Stomach (tissue), 9 donors: Measurements from ENCODE around the gene NSMCE1. TPM values are rescaled to one million over a fixed set of nuclear protein-coding genes. Genes with fewer than 3 reads are reported as not detected.
"Not testable (repeated sequence)": the region's sequence is repeated elsewhere in the genome, so short reads cannot be mapped to it uniquely, and the experiment has no call there.

ENCODE experiments used
- DNase-seq, 2 donors: peaks; one replicate each; pipeline versions ENCODE4 v3.0.0 to v3.0.0-alpha.2; 2013 to 2019
- H3K27ac ChIP-seq, 5 donors: fragments of 200-600 bp in 4 of 5; sonication (generic) in 4 of 5; one replicate each; pipeline ENCODE4 v1.5.1; 2013 to 2019; ENCODE audit warnings: mild to moderate bottlenecking in 1 of 5, moderate library complexity in 1 of 5
- H3K27me3 ChIP-seq, 3 donors: fragments of 200-600 bp; sonication (generic); one replicate each; pipeline ENCODE4 v1.5.1; 2017 to 2019; ENCODE audit warnings: mixed run types in 1 of 3
- H3K36me3 ChIP-seq, 4 donors: fragments of 200-600 bp; sonication (generic); 1 replicate in 3 of 4; 2 replicates in 1 of 4; pipeline ENCODE4 v1.5.1; 2016 to 2019
- H3K4me1 ChIP-seq, 4 donors: fragments of 200-600 bp; sonication (generic); one replicate each; pipeline ENCODE4 v1.5.1; 2016 to 2019
- H3K4me3 ChIP-seq, 4 donors: fragments of 200-600 bp; sonication (generic) in 3 of 4; one replicate each; pipeline ENCODE4 v1.5.1; 2016 to 2019; ENCODE audit warnings: mild to moderate bottlenecking in 1 of 4
- H3K9me3 ChIP-seq, 4 donors: fragments of 200-600 bp; sonication (generic); one replicate each; pipeline ENCODE4 v1.5.1; 2016 to 2019
- CTCF ChIP-seq, 7 experiments: fragments of 450-650 bp in 4 of 7; fragments of 200-600 bp in 3 of 7; sonication (generic) in 3 of 7; IDR thresholded peaks; one replicate each; pipeline ENCODE4 v1.5.1; 2016 to 2019; ENCODE audit warnings: antibody characterized with exemption in 7 of 7, control low read depth in 2 of 7, mild to moderate bottlenecking in 1 of 7
- EP300 ChIP-seq: sonication (generic); formaldehyde crosslinking; IDR thresholded peaks from one replicate; pipeline ENCODE4 v1.6.1; 2017; ENCODE audit warnings: antibody characterized with exemption
- POLR2A ChIP-seq, 4 donors: fragments of 450-650 bp; IDR thresholded peaks; one replicate each; pipeline ENCODE4 v1.6.1; 2016; ENCODE audit warnings: antibody characterized with exemption in 4 of 4, control low read depth in 2 of 4, mild to moderate bottlenecking in 1 of 4, moderate library complexity in 1 of 4
- POLR2AphosphoS5 ChIP-seq, 3 donors: sonication (generic); formaldehyde crosslinking; IDR thresholded peaks; one replicate each; pipeline ENCODE4 v1.6.1; 2016; ENCODE audit warnings: antibody characterized with exemption in 3 of 3
- WGBS, 5 donors: extraction: QIAGEN DNeasy Blood & Tissue Kit in 3 of 5; methylation state at CpG; one replicate each; pipeline versions ENCODE4 v1.1.5 to v1.1.7; 2013 to 2018; 5-methylcytosine and 5-hydroxymethylcytosine counted together
- intact Hi-C: fragments of 100-400 bp; cut with DNase I; formaldehyde crosslinking; loops from one replicate; pipeline ENCODE4 v1.15.1; 2023; ENCODE audit warnings: low total_unique reads
- polyA plus RNA-seq, 3 donors: library from polyadenylated mRNA; stranded (reverse); fragments of 200-250 nt; gene quantifications; one replicate each; pipeline ENCODE4 v1.2.3, GENCODE V29; 2013
- total RNA-seq, 5 donors: library from RNA; depleted of rRNA; stranded (reverse); fragments of >200 nt; gene quantifications; one replicate each; pipeline versions ENCODE4 v1.1.0 to v1.2.3, GENCODE V29; 2014 to 2016
- donor health status: healthy with polysubstance abuse.
- donor health status: Bipolar disorder and iron deficiency.
- donor health status: healthy.

NSMCE1 gene
- total and polyA plus RNA-seq, 8 donors: 9.3 to 120 (median 46.2) TPM

DNA sequence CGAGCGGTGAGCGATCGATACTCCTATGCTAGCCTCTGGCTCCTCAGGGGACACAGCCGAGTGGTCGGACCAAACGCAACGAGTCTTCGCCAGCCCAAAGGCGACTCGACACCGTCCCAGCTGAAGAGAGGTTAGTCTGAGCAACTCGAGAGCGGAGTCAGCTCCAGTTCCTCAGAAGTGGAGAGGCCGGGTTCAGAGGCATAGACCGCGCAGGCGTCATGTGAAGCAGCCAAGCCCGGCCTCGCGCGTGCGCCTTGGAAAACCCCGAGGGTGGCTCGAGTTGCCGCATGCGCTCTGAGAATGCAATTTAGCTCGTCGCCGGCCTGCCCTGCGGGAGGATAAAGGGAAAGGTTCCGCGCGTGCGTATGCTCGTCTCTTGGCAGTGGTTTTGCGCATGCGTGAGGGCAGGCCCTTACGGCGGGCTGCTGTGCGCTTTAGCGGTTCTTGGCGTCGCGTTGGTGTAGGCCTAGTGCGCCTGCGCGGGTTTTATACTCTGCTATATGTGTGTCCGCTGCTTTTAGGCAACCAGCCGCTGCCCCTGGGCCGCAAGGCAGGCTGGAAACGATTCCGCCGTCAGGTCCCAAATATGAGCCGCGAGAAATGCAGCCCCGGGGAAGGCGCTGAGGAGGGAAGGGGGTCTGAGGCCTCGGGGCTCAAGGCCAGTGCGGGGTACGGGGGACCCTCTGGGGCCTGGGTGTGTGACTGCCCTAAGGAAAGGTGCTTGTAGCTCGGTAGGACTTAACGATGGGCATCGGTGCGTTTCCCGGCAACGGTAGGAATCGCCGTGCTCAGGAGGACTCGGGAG lies 64.9 kb downstream of the NSMCE1 start, which contains the start of gene KDM8:
TSS of gene KDM8 (plus strand) at position 20 of the 805 bp plus-strand sequence. CDS start 6,598 bp downstream, outside the sequence.
- no peaks in the 10 kb centered on the region for H3K9me3 ChIP-seq
- WGBS, 5 donors: 0% methylated on average over 42 to 70 of the region's 70 CpGs
- peak within 1 kb of the TSS; percentile 58 to 72 (median 64) for H3K4me3 ChIP-seq
- H3K27me3 ChIP-seq: no peaks in the 10 kb centered on the region
- TF ChIP-seq POLR2AphosphoS5 (IDR thresholded peaks at IDR 0.05) (peak; percentile 73 to 91 (median 82)), CTCF (IDR thresholded peaks at IDR 0.05) (peak in 1 of 7 experiments; percentile 4), POLR2A (IDR thresholded peaks at IDR 0.05) (peak in 2 of 4 donors; percentile 14 to 26), EP300 (no peak)
- DNase-seq: peak; percentile 100
- peak within 1 kb of the TSS; percentile 89 to 98 (median 97) for H3K27ac ChIP-seq
- H3K36me3 ChIP-seq: peaks cover 0 to 7% (median 0%) of the 10 kb centered on the region in 4 donors
- H3K4me1 ChIP-seq: peaks cover 16 to 33% (median 25%) of the 10 kb centered on the region in 4 donors
- intact Hi-C loops: no loop called here

DNA sequence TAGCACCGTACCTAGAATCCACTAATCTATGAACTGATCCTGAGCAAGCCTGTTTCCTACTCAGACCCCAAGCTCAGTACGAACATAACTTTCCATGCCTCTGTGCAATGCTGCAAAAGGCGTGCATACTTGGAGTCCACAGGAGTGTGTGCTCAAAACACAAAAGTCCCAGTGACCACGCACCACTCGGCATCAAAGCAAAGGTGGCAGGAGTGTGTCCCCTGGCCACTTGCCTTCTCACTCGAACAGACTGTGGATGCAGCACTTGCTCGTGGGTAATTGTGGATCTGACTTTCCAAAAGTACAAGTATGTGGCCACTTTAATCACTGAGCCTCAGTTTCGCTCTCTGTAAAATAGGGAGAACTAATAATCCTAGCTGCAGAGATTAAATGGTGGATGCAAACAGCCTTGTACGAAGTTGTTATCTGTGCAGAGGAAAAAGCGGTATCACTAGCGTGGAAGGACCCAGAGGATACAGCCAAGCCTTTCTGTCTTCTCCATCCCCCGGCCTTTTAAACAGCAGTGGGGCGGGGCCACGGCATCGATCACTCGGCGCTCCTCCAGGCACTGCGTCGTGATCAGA lies 65.6 kb downstream of the NSMCE1 start:
- Histone ChIP-seq H3K27ac (peak overlapping the region; percentile 89 to 98 (median 97)), H3K9me3 (no peaks in the 10 kb centered on the region), H3K27me3 (no peaks in the 10 kb centered on the region), H3K36me3 (peaks cover 0 to 7% (median 0%) of the 10 kb centered on the region in 4 donors), H3K4me1 (peaks cover 13 to 31% (median 23%) of the 10 kb centered on the region in 4 donors), H3K4me3 (peak overlapping the region; percentile 58 to 72 (median 64))
- 25 to 47% (median 25%) methylated on average over 10 to 19 of the region's 19 CpGs for WGBS, 5 donors
- no peak for TF ChIP-seq CTCF (IDR thresholded peaks at IDR 0.05)
- no peak for TF ChIP-seq POLR2AphosphoS5 (IDR thresholded peaks at IDR 0.05)
- TF ChIP-seq EP300: no peak
- TF ChIP-seq POLR2A (IDR thresholded peaks at IDR 0.05): no peak
- DNase-seq: peak; percentile 94 to 98
- intact Hi-C loops: no loop called here

DNA sequence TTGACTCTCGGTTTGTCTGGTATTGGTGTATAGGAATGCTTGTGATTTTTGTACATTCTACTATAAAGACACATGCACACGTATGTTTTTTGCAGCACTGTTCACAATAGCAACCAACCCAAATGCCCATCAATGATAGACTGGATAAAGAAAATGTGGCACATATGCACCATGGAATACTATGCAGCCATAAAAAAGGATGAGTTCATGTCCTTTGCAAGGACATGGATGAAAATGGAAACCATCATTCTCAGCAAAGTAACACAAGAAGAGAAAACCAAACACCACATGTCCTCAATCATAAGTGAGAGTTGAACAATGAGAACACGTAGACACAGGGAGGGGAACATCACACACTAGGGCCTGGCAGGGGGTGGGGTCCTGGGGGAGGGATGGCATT lies 67.7 kb downstream of the NSMCE1 start:
- Histone ChIP-seq H3K4me1 (peaks cover 13 to 31% (median 22%) of the 10 kb centered on the region in 4 donors), H3K27me3 (peaks cover 0 to 16% (median 0%) of the 10 kb centered on the region in 3 donors)
- intact Hi-C loops, DNase-seq, H3K27ac ChIP-seq, H3K36me3 ChIP-seq, H3K4me3 ChIP-seq, H3K9me3 ChIP-seq: not testable (repeated sequence)
- 86 to 96% (median 87%) methylated on average over 3 of the region's 3 CpGs for whole genome bisulfite sequencing, 5 donors

DNA sequence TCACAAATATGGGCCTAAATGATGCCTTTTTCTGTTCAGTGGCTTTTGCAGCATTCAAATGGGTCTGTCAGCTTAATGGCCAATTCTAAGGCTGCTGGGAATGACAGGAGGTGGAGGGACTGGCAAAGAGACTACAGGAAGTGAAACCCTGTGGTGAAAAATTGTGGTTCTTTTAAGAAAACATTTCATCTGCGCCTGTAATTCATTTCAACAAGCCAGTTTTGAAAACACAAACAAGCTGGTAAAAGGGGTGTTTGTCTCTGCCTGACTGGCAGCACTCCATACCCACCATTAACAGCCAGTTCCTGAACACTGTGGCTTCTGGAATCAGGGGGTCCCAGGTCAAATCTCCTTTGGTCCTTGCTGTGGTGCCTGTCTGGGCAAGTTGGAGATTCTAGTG lies 68.8 kb downstream of the NSMCE1 start:
- Histone ChIP-seq H3K36me3 (no peaks in the 10 kb centered on the region), H3K27me3 (peaks cover 0 to 21% (median 0%) of the 10 kb centered on the region in 3 donors), H3K27ac (peak overlapping the region in 2 of 5 donors; percentile 52 to 57), H3K4me1 (peaks cover 10 to 23% (median 15%) of the 10 kb centered on the region in 4 donors), H3K4me3 (no peak overlapping the region), H3K9me3 (no peaks in the 10 kb centered on the region)
- intact Hi-C loops: no loop called here
- WGBS, 5 donors: 29 to 63% (median 55%) methylated on average over 1 of the region's 1 CpG
- no peak for DNase-seq
- TF ChIP-seq EP300 (no peak), CTCF (IDR thresholded peaks at IDR 0.05) (no peak)
